ENCODE measurements around the gene MAML2. TPM values are rescaled to one million over a fixed set of nuclear protein-coding genes. Genes with fewer than 3 reads are reported as not detected.
"Not testable (repeated sequence)": the region's sequence is repeated elsewhere in the genome, so short reads cannot be mapped to it uniquely, and the experiment has no call there.

Gene MAML2
- total and polyA plus RNA-seq, 2 donors, result 7.9 to 9.8 TPM

DNA sequence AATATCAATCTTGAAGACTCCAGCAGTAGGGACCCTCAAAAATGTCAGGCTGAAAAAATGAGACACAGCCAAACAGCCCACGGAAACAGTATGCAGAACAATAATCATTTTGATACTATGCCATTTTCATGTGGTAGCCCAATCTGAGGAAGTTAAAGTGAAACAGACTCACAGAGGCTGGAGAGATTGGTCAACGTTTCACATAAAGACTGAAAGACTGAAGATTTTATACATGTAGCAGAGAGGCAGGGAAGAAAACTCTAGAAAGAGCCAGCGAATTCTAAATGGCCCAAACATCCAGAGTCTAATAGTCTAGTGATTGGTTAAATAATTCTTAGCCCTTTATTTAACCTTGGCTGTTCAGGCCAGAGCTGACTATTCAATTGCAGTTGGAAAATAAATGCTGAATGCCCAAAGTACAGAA lies 49.4 kb downstream of the MAML2 start:
- Histone ChIP-seq H3K9me3 (ENCODE audit: control insufficient read depth in 2 of 2, insufficient read depth in 1 of 2, low read length in 1 of 2) (no peaks in the 10 kb centered on the region), H3K4me1 (ENCODE audit: control insufficient read depth in 2 of 2, insufficient read depth in 2 of 2, low read length in 2 of 2) (peaks cover 5% of the 10 kb centered on the region in 2 donors), H3K27ac (ENCODE audit: low read depth in 1 of 2, low read length in 1 of 2) (peak overlapping the region in 1 of 2 donors; percentile 39), H3K4me3 (ENCODE audit: low read length in 2 of 2) (no peak overlapping the region), H3K27me3 (ENCODE audit: control insufficient read depth in 2 of 2, insufficient read depth in 1 of 2, low read length in 1 of 2) (no peaks in the 10 kb centered on the region), H3K36me3 (ENCODE audit: control insufficient read depth in 2 of 2, insufficient read depth in 2 of 2, low read length in 1 of 2) (no peaks in the 10 kb centered on the region)
- DNase-seq (ENCODE audit: low read depth in 6 of 9, low spot score in 9 of 9), result peak in 1 of 9 donors; percentile 26
- WGBS, result 31% methylated on average over 3 of the region's 3 CpGs

DNA sequence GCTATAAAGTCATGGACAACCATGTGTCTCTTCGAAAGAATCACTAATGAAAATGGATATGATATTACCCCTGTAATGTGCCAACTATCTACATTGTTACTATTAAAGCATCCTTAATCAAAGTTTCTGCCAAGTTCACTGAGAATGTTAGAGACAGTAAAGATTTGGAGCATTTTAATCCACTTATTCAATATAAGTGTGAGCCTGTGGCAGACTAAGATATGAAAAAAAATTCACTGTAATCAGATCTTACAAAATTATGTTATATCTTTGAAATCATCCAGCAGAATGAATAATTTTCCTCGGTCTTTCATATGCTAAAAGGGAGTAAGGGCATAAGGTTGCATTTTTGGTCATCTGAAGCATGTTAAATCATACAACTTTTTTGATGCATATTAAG lies 49.9 kb downstream of the MAML2 start:
- WGBS, result 94% methylated on average over 2 of the region's 2 CpGs
- peaks cover 5% of the 10 kb centered on the region in 2 donors for H3K4me1 ChIP-seq (ENCODE audit: control insufficient read depth in 2 of 2, insufficient read depth in 2 of 2, low read length in 2 of 2)
- no peak for DNase-seq (ENCODE audit: low read depth in 6 of 9, low spot score in 9 of 9)
- no peaks in the 10 kb centered on the region for H3K9me3 ChIP-seq (ENCODE audit: control insufficient read depth in 2 of 2, insufficient read depth in 1 of 2, low read length in 1 of 2)
- H3K27me3 ChIP-seq (ENCODE audit: control insufficient read depth in 2 of 2, insufficient read depth in 1 of 2, low read length in 1 of 2), result no peaks in the 10 kb centered on the region
- no peaks in the 10 kb centered on the region for H3K36me3 ChIP-seq (ENCODE audit: control insufficient read depth in 2 of 2, insufficient read depth in 2 of 2, low read length in 1 of 2)
- H3K27ac ChIP-seq (ENCODE audit: low read depth in 1 of 2, low read length in 1 of 2), result no peak overlapping the region
- no peak overlapping the region for H3K4me3 ChIP-seq (ENCODE audit: low read length in 2 of 2)

DNA sequence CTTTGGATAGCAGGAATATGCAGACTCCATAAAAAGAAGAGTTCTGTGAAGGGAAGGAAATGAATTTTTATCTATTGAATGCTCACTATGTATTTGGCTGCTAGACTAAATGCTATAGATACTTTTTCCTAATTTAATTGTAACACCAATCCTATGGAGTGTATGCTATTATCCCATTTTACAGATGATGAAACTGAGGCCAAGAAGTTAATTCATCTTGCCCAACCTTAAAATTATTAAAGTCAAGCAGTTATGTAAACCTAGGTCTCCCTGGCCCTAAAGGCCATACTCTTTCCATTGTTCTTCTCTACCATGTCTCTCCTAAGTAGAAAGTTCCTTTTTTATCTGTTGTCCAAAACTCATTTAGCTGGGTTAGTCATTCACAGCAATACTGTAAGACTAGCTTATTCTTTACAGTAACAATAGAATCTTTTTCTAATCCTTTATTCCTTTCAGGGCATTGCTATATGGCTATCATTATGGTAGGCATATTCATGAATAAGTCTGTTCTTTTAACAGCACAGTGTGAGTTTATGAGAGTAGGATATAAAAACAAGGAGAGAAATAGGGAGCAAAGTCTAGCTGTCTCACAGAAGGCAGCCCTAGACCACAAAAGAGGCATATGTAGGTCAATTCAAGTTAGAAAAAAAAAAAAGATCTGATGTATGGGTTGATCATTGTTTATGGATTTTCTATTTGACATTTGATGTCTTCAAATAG lies 50.5 kb downstream of the MAML2 start:
- Histone ChIP-seq H3K9me3 (ENCODE audit: control insufficient read depth in 2 of 2, insufficient read depth in 1 of 2, low read length in 1 of 2) (no peaks in the 10 kb centered on the region), H3K27ac (ENCODE audit: low read depth in 1 of 2, low read length in 1 of 2) (no peak overlapping the region), H3K27me3 (ENCODE audit: control insufficient read depth in 2 of 2, insufficient read depth in 1 of 2, low read length in 1 of 2) (no peaks in the 10 kb centered on the region), H3K4me3 (ENCODE audit: low read length in 2 of 2) (no peak overlapping the region), H3K36me3 (ENCODE audit: control insufficient read depth in 2 of 2, insufficient read depth in 2 of 2, low read length in 1 of 2) (no peaks in the 10 kb centered on the region), H3K4me1 (ENCODE audit: control insufficient read depth in 2 of 2, insufficient read depth in 2 of 2, low read length in 2 of 2) (peaks cover 5% of the 10 kb centered on the region in 2 donors)
- DNase-seq (ENCODE audit: low read depth in 6 of 9, low spot score in 9 of 9), result peak in 1 of 9 donors; percentile 43

DNA sequence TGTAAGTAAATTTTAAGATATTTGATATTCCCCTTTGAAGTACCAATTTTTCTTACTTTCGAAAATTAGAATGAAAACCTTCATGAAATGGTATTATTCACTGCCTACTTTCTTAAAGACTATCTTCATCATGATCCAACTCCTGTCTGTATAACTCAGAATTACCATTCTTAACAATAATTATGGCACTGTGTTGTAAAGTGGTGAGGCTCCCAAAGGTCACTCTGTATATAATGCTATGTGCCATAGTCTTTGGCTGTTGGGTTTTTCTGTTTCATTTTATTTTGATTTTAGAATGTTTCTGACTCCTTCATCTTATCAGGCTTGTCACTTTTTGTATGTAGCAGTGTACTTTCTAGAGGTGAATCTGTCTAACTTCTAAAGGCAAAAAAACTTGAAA lies 52.4 kb downstream of the MAML2 start:
- Histone ChIP-seq H3K27me3 (ENCODE audit: control insufficient read depth in 2 of 2, insufficient read depth in 1 of 2, low read length in 1 of 2) (no peaks in the 10 kb centered on the region), H3K27ac (ENCODE audit: low read depth in 1 of 2, low read length in 1 of 2) (no peak overlapping the region), H3K9me3 (ENCODE audit: control insufficient read depth in 2 of 2, insufficient read depth in 1 of 2, low read length in 1 of 2) (no peaks in the 10 kb centered on the region), H3K4me1 (ENCODE audit: control insufficient read depth in 2 of 2, insufficient read depth in 2 of 2, low read length in 2 of 2) (peaks cover 5% of the 10 kb centered on the region in 2 donors), H3K36me3 (ENCODE audit: control insufficient read depth in 2 of 2, insufficient read depth in 2 of 2, low read length in 1 of 2) (no peaks in the 10 kb centered on the region), H3K4me3 (ENCODE audit: low read length in 2 of 2) (no peak overlapping the region)
- DNase-seq (ENCODE audit: low read depth in 6 of 9, low spot score in 9 of 9), result no peak
- WGBS, result 97% methylated on average over 1 of the region's 1 CpG

DNA sequence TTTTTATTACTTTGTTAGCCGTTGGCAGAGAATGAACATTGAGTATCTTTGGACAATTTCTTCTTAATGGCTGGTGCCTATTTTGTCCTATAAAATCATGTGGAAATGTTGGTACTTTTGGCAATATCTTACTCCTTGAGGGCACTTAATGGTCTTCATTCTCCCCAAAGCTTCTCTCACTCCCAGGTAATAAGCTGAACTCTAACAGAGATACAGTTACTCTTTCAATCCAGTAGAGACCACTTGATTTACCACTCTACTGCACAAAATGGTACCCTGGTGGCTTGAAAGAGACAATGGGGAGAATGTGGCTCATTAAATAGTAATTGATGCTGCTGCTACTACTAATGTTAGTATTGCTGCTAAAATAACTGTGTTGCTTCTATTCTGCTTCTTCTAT lies 53.0 kb downstream of the MAML2 start:
- Histone ChIP-seq H3K4me3 (ENCODE audit: low read length in 2 of 2) (no peak overlapping the region), H3K27ac (ENCODE audit: low read depth in 1 of 2, low read length in 1 of 2) (no peak overlapping the region), H3K36me3 (ENCODE audit: control insufficient read depth in 2 of 2, insufficient read depth in 2 of 2, low read length in 1 of 2) (no peaks in the 10 kb centered on the region), H3K27me3 (ENCODE audit: control insufficient read depth in 2 of 2, insufficient read depth in 1 of 2, low read length in 1 of 2) (no peaks in the 10 kb centered on the region), H3K9me3 (ENCODE audit: control insufficient read depth in 2 of 2, insufficient read depth in 1 of 2, low read length in 1 of 2) (no peaks in the 10 kb centered on the region), H3K4me1 (ENCODE audit: control insufficient read depth in 2 of 2, insufficient read depth in 2 of 2, low read length in 2 of 2) (peaks cover 5% of the 10 kb centered on the region in 2 donors)
- WGBS, result 96% methylated on average over 1 of the region's 1 CpG
- no peak for DNase-seq (ENCODE audit: low read depth in 6 of 9, low spot score in 9 of 9)

DNA sequence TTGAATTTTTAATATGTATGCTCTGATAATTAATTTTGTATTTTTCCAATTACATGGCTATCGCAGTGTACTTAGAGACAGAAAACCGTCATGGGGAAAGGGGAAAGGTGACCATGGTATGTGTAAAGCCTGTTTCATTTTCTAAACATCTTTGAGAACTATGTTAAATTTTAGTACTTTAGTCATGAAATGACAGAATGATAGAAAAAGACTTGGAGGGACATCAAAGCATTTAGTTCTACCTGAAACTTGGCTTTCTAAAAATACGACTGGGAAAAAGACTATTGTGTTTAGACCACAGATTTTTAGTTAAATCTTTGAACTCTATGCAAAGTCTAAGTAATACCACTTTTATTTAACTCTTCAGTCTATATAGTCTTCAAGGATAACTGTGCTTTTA lies 54.1 kb downstream of the MAML2 start:
- no peak overlapping the region for H3K4me3 ChIP-seq (ENCODE audit: low read length in 2 of 2)
- H3K27ac ChIP-seq (ENCODE audit: low read depth in 1 of 2, low read length in 1 of 2), result no peak overlapping the region
- H3K36me3 ChIP-seq (ENCODE audit: control insufficient read depth in 2 of 2, insufficient read depth in 2 of 2, low read length in 1 of 2), result no peaks in the 10 kb centered on the region
- DNase-seq (ENCODE audit: low read depth in 6 of 9, low spot score in 9 of 9), result no peak
- H3K27me3 ChIP-seq (ENCODE audit: control insufficient read depth in 2 of 2, insufficient read depth in 1 of 2, low read length in 1 of 2), result no peaks in the 10 kb centered on the region
- no peaks in the 10 kb centered on the region for H3K9me3 ChIP-seq (ENCODE audit: control insufficient read depth in 2 of 2, insufficient read depth in 1 of 2, low read length in 1 of 2)
- H3K4me1 ChIP-seq (ENCODE audit: control insufficient read depth in 2 of 2, insufficient read depth in 2 of 2, low read length in 2 of 2), result peaks cover 5% of the 10 kb centered on the region in 2 donors
- 86% methylated on average over 3 of the region's 3 CpGs for WGBS

DNA sequence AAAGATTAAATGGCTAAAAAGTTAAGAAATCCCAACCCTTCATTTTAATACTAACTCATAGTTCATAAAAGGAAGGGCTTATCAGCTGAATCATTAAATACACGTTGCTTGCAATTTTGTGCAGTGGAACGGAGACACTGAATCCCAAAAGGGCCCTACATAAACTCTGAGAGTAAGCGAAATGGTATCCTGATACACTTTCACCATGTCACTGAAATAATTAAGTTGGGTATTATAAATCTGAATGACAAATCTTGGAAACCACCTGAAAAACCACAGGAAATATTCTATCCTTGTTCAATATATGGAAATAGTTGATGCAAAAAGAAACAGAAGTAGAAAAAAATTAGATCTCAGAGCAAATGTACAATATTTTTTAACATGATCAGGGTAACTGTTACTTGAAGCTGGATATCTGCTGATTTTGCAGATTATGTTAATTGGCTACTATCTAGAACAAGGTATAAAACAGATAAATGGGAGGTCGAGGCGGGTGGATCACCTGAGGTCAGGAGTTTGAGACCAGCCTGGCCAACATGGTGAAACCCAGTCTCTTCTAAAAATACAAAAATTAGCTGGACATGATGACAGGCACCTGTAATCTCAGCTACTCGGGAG lies 55.1 kb downstream of the MAML2 start:
- Histone ChIP-seq H3K9me3 (ENCODE audit: control insufficient read depth in 2 of 2, insufficient read depth in 1 of 2, low read length in 1 of 2) (no peaks in the 10 kb centered on the region), H3K27ac (ENCODE audit: low read depth in 1 of 2, low read length in 1 of 2) (no peak overlapping the region), H3K4me1 (ENCODE audit: control insufficient read depth in 2 of 2, insufficient read depth in 2 of 2, low read length in 2 of 2) (no peaks in the 10 kb centered on the region), H3K27me3 (ENCODE audit: control insufficient read depth in 2 of 2, insufficient read depth in 1 of 2, low read length in 1 of 2) (no peaks in the 10 kb centered on the region), H3K36me3 (ENCODE audit: control insufficient read depth in 2 of 2, insufficient read depth in 2 of 2, low read length in 1 of 2) (no peaks in the 10 kb centered on the region), H3K4me3 (ENCODE audit: low read length in 2 of 2) (no peak overlapping the region)
- no peak for DNase-seq (ENCODE audit: low read depth in 6 of 9, low spot score in 9 of 9)
- 92% methylated on average over 6 of the region's 6 CpGs for WGBS

DNA sequence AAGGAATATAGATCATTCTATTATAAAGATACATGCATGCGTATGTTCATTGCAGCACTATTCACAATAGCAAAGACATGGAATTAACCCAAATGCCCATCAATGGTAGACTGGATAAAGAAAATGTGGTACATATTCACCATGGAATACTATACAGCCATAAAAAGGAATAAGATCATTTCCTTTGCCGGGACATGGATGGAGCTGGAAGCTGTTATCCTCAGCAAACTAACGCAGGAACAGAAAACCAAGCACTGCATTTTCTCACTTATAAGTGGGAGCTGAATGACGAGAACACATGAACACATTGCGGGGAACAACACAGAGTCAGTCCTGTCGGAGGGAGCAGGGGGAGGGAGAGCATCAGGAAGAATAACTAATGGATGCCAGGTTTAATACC lies 57.0 kb downstream of the MAML2 start:
- not testable (repeated sequence) for DNase-seq (ENCODE audit: low read depth in 6 of 9, low spot score in 9 of 9); H3K27ac ChIP-seq (ENCODE audit: low read depth in 1 of 2, low read length in 1 of 2); H3K36me3 ChIP-seq (ENCODE audit: control insufficient read depth in 2 of 2, insufficient read depth in 2 of 2, low read length in 1 of 2); H3K9me3 ChIP-seq (ENCODE audit: control insufficient read depth in 2 of 2, insufficient read depth in 1 of 2, low read length in 1 of 2); H3K4me1 ChIP-seq (ENCODE audit: control insufficient read depth in 2 of 2, insufficient read depth in 2 of 2, low read length in 2 of 2); H3K4me3 ChIP-seq (ENCODE audit: low read length in 2 of 2); H3K27me3 ChIP-seq (ENCODE audit: control insufficient read depth in 2 of 2, insufficient read depth in 1 of 2, low read length in 1 of 2)
- 98% methylated on average over 6 of the region's 6 CpGs for WGBS

DNA sequence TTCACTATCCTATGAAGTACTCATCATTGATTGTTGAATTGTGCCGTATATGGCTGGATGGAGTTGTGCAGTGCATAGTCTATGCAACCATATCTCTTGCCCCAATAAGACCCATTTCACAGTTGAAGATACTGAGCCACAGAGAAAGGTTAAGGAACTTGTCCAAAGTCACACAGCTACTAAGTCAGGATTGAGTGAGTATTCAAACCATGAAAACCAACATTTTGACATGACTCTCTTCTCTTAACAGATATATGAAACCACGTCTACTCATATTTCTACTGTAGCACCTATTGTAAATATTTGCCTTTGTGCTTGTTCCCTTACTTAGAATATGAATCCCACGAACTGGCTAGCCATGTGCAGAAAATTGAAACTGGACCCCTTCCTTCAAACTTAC lies 58.1 kb downstream of the MAML2 start:
- H3K27ac ChIP-seq (ENCODE audit: low read depth in 1 of 2, low read length in 1 of 2), result no peak overlapping the region
- H3K4me3 ChIP-seq (ENCODE audit: low read length in 2 of 2), result no peak overlapping the region
- no peaks in the 10 kb centered on the region for H3K36me3 ChIP-seq (ENCODE audit: control insufficient read depth in 2 of 2, insufficient read depth in 2 of 2, low read length in 1 of 2)
- no peak for DNase-seq (ENCODE audit: low read depth in 6 of 9, low spot score in 9 of 9)
- no peaks in the 10 kb centered on the region for H3K9me3 ChIP-seq (ENCODE audit: control insufficient read depth in 2 of 2, insufficient read depth in 1 of 2, low read length in 1 of 2)
- WGBS, result 96% methylated on average over 3 of the region's 3 CpGs
- no peaks in the 10 kb centered on the region for H3K27me3 ChIP-seq (ENCODE audit: control insufficient read depth in 2 of 2, insufficient read depth in 1 of 2, low read length in 1 of 2)
- H3K4me1 ChIP-seq (ENCODE audit: control insufficient read depth in 2 of 2, insufficient read depth in 2 of 2, low read length in 2 of 2), result no peaks in the 10 kb centered on the region

All from thymus (tissue), 11 donors.